NCI-H345 treated with DMSO at 0.1 percent for 48 hours (cell line): ENCODE measurements around the gene ALOX12.
A peak's percentile ranks its signal among the peaks of the same experiment; 100 is the strongest.

ENCODE experiments used
- DNase-seq: peaks from one replicate; lab custom pipeline; 2025; ENCODE audit not compliant: unreplicated experiment; lab: John Stamatoyannopoulos, UW

ALOX12 gene

GRCh38 chr17:7002288-7003047 is 6.6 kb downstream of the ALOX12 start:
- DNase-seq = no peak

GRCh38 chr17:7003745-7004144 is 7.9 kb downstream of the ALOX12 start:
- DNase-seq = no peak

GRCh38 chr17:7004398-7005253 is 8.8 kb downstream of the ALOX12 start:
- peak; percentile 55 for DNase-seq

DNA sequence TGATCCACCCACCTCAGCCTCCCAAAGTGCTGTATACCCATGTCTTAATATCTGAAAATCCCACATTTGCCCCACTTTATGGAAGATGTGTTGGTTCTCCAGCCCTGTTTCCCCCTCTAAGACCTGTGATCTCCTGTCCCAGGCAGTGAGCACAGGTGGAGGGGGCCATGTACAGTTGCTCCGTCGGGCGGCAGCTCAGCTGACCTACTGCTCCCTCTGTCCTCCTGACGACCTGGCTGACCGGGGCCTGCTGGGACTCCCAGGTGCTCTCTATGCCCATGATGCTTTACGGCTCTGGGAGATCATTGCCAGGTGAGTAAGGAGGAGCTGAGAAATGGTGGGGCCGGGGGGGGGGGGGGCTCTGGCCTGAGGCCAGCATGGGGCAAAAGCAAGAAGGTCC is 9.9 kb downstream of the ALOX12 start:
- DNase-seq = no peak

- DNase-seq = no peak
Measured at GRCh38 chr17:7007143-7007542, 11.3 kb downstream of the ALOX12 start.

DNA sequence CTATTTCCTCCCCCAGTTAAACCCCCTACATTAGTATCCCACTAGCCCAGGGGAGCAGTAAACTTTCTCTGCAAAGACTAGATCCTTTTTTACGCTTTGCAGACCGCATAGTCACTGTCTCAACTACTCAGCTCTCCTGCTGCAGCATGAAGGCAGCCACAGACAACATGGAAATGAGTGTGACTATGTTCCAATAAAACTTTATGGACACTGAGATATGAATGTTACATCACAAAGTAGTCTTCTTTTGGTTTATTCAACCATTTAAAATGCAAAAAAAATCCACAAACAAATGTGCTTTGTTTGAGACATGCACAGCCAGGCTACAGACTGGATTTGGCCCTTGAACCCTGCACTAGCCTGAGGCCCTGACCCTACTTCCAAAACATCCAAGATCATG is 14.7 kb downstream of the ALOX12 start:
- DNase-seq = no peak

DNA sequence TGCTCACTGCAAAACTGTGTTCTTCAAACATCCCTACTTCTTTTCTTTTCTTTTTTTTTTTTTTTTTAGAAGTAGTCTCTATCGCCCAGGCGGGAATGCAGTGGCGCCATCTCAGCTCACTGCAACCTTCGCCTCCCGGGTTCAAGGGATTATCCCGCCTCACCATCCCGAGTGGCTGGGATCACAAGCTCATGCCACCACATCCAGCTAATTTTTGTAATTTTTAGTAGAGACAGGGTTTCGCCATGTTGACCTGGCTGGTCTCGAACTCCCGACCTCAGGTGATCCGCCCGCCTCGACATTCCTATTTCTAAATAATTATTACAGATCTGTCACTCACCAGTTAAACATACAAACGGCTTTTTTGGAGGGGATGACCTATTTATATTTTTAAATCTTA is 15.6 kb downstream of the ALOX12 start:
- no peak for DNase-seq

DNA sequence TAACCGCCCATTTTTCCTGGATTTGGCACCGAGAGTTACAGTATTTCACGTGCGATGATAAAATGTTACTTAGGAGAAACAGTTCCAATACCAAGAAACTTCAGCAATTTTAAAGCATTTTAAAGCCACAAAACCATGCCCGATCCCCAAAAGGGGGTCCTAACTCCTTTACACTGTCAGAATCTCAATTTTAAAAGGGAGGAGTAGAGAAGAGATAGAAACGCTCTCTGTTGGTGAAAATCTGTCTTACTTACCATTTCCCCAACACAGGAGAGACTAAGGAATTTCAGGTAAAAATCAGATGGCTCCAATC is 16.0 kb downstream of the ALOX12 start:
- DNase-seq = no peak

GRCh38 chr17:7014261-7014994 is 18.6 kb downstream of the ALOX12 start:
- peak; percentile 63 for DNase-seq

DNA sequence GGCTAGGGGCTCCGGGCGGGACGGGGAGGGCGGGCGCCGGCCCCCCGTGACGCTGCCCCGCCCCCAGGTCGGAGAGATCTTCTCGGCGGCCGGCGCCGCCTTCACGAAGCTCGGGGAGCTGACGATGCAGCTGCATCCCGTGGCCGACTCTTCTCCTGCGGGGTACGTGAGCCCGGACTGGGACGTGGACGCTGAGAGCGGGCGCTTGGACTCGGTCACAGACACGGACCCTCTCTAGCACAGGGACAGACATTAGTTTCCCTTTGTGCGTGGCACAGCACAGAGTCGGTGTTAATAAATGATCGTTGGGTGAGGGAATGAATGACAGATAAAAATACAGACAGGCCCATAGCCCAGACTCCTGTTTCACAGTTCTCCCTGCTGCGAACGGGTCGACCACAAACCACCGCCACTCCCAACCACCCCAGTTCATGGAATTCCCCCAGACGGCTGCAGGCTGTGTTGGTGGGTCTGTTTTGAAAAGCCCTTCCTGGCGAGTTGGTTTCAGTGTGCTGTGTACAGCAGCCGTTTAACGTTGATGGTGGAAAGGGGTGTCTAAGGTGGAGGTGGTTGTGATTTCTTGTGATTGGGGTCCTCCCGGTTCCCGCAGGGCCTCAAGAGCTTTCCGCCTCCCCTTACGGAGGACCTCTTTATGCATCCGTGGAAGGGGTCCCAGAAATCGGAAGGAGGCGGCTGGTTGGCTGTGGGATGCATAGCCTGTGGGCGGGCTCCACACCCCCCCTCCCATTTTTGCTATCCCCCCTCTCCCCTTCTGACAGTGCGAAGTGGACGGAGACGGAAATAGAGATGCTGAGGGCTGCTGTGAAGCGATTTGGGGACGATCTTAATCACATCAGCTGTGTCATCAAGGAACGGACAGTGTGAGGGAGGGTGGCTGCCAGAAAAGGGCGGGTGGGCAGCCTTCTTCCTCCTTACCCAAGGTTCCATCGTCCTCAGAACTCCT is 19.4 kb downstream of the ALOX12 start:
- DNase-seq = no peak

- DNase-seq = no peak
Measured at GRCh38 chr17:7016418-7016817, 20.6 kb downstream of the ALOX12 start.

GRCh38 chr17:7016886-7017826 is 21.3 kb downstream of the ALOX12 start:
- DNase-seq = no peak

DNA sequence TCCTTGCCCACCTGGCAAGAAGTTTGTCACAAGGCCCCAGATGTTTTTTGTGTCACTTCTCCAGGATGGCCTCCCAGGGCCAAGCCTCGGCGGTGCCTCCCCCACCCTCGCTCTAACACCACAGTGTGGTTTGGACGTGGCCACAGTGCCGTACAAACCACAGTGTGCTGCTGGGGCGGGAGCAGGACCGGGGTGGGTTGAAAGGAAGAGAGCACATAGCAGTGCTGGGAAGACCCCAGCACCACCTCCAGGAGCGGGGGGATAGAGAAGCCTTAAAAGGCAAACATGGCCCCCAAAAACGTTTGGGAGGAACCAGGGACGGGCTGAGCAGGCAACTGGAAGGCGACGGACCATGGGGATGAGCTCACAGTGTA is 22.0 kb downstream of the ALOX12 start:
- DNase-seq = no peak

GRCh38 chr17:7018331-7018964 is 22.6 kb downstream of the ALOX12 start:
- DNase-seq = no peak

GRCh38 chr17:7019367-7019766 is 23.5 kb downstream of the ALOX12 start:
- DNase-seq = no peak

- peak; percentile 8 for DNase-seq
Measured at GRCh38 chr17:7019839-7020519, 24.1 kb downstream of the ALOX12 start.

- DNase-seq = no peak
Measured at GRCh38 chr17:7020894-7021664, 25.2 kb downstream of the ALOX12 start.
